ENCODE results near the gene EBF3.

EBF3 gene

GRCh38 chr10:129959544-129960480 is 4.3 kb downstream of the EBF3 start:
- no peak for DNase-seq (ENCODE audit: low read depth in 1 of 2, low spot score in 1 of 2)

GRCh38 chr10:129958629-129959543 is 5.2 kb downstream of the EBF3 start:
- no peak for DNase-seq (ENCODE audit: low read depth in 1 of 2, low spot score in 1 of 2)

- DNase-seq (ENCODE audit: low read depth in 1 of 2, low spot score in 1 of 2), result no peak
Measured at GRCh38 chr10:129958148-129958628, 5.9 kb downstream of the EBF3 start.

- DNase-seq (ENCODE audit: low read depth in 1 of 2, low spot score in 1 of 2), result no peak
Measured at GRCh38 chr10:129956876-129957673, 7.0 kb downstream of the EBF3 start.

- no peak for DNase-seq (ENCODE audit: low read depth in 1 of 2, low spot score in 1 of 2)
Measured at GRCh38 chr10:129956286-129956670, 7.8 kb downstream of the EBF3 start.

GRCh38 chr10:129955601-129956285 is 8.3 kb downstream of the EBF3 start:
- no peak for DNase-seq (ENCODE audit: low read depth in 1 of 2, low spot score in 1 of 2)

GRCh38 chr10:129954492-129955315 is 9.4 kb downstream of the EBF3 start:
- DNase-seq (ENCODE audit: low read depth in 1 of 2, low spot score in 1 of 2), result no peak

GRCh38 chr10:129953119-129954051 is 10.7 kb downstream of the EBF3 start:
- DNase-seq (ENCODE audit: low read depth in 1 of 2, low spot score in 1 of 2), result no peak

GRCh38 chr10:129952378-129953118 is 11.5 kb downstream of the EBF3 start:
- DNase-seq (ENCODE audit: low read depth in 1 of 2, low spot score in 1 of 2), result no peak

- DNase-seq (ENCODE audit: low read depth in 1 of 2, low spot score in 1 of 2), result no peak
Measured at GRCh38 chr10:129951970-129952265, 12.2 kb downstream of the EBF3 start.

GRCh38 chr10:129951101-129951969 is 12.7 kb downstream of the EBF3 start:
- DNase-seq (ENCODE audit: low read depth in 1 of 2, low spot score in 1 of 2), result no peak

- no peak for DNase-seq (ENCODE audit: low read depth in 1 of 2, low spot score in 1 of 2)
Measured at GRCh38 chr10:129950676-129951075, 13.4 kb downstream of the EBF3 start.

- no peak for DNase-seq (ENCODE audit: low read depth in 1 of 2, low spot score in 1 of 2)
Measured at GRCh38 chr10:129949891-129950291, 14.2 kb downstream of the EBF3 start.

GRCh38 chr10:129949411-129949810 is 14.7 kb downstream of the EBF3 start:
- DNase-seq (ENCODE audit: low read depth in 1 of 2, low spot score in 1 of 2), result no peak

GRCh38 chr10:129946859-129947258 is 17.2 kb downstream of the EBF3 start:
- no peak for DNase-seq (ENCODE audit: low read depth in 1 of 2, low spot score in 1 of 2)

- no peak for DNase-seq (ENCODE audit: low read depth in 1 of 2, low spot score in 1 of 2)
Measured at GRCh38 chr10:129945941-129946760, 17.9 kb downstream of the EBF3 start.
